Erythroblast (primary cell): ENCODE measurements around the gene ARMH3.

Experiments
- GATA1 ChIP-seq: IDR thresholded peaks from 2 replicates; pipeline ENCODE4 v1.6.1; 2011; ENCODE audit warnings: low read depth, mild to moderate bottlenecking, control low read depth, low read length, moderate library complexity
- POLR2A ChIP-seq: IDR thresholded peaks from 2 replicates; pipeline ENCODE4 v1.6.1; 2011; ENCODE audit warnings: mild to moderate bottlenecking, low read length

- TF ChIP-seq POLR2A (no peak), GATA1 (no peak)
Measured at GRCh38 chr10:101879456-101880231, 176.3 kb downstream of the ARMH3 start.
